CD4-positive, alpha-beta T cell treated with Interleukin-6 for 4 hours (primary cell): Measurements from ENCODE around the gene CRELD2.

Experiments used
- DNase-seq: peaks from one replicate; pipeline ENCODE4 v3.0.0-alpha.2; 2020; ENCODE audit warnings: mixed read lengths

CRELD2 gene

GRCh38 chr22:49917974-49918910, at the start of gene CRELD2, which contains the start of gene ALG12:
Gene CRELD2 (plus strand): TSS chr22:49918634. CDS start chr22:49918770, 136 bp downstream.
Gene ALG12 (minus strand): TSS chr22:49918438. CDS start chr22:49913765, 4,673 bp downstream.
- DNase-seq = peak; percentile 96

- DNase-seq = no peak
These were observed 49.2 kb upstream of the CRELD2 start for GRCh38 chr22:49869086-49869830.

- peak; percentile 31 for DNase-seq
These were observed 48.4 kb upstream of the CRELD2 start for GRCh38 chr22:49869845-49870712.

GRCh38 chr22:49871482-49871881, 47.0 kb upstream of the CRELD2 start:
- DNase-seq = no peak

- no peak for DNase-seq
These were observed 46.1 kb upstream of the CRELD2 start for GRCh38 chr22:49872347-49872746.

- no peak for DNase-seq
These were observed 45.0 kb upstream of the CRELD2 start for GRCh38 chr22:49873228-49873940.

- no peak for DNase-seq
These were observed 40.8 kb upstream of the CRELD2 start for GRCh38 chr22:49877642-49878041.

- DNase-seq = no peak
These were observed 40.2 kb upstream of the CRELD2 start for GRCh38 chr22:49878206-49878605.

GRCh38 chr22:49879871-49880270, 38.6 kb upstream of the CRELD2 start:
- DNase-seq = no peak

- DNase-seq = peak; percentile 15
These were observed 38.2 kb upstream of the CRELD2 start for GRCh38 chr22:49880281-49880680.

GRCh38 chr22:49881856-49882255, 36.6 kb upstream of the CRELD2 start:
- no peak for DNase-seq

- no peak for DNase-seq
These were observed 35.7 kb upstream of the CRELD2 start for GRCh38 chr22:49882519-49883293.

GRCh38 chr22:49883294-49883640, 35.2 kb upstream of the CRELD2 start:
- DNase-seq = no peak

GRCh38 chr22:49884075-49884474, 34.4 kb upstream of the CRELD2 start:
- DNase-seq = no peak

- DNase-seq = no peak
These were observed 33.8 kb upstream of the CRELD2 start for GRCh38 chr22:49884503-49885260.

- no peak for DNase-seq
These were observed 33.2 kb upstream of the CRELD2 start for GRCh38 chr22:49885281-49885680.

GRCh38 chr22:49885881-49886280, 32.6 kb upstream of the CRELD2 start:
- DNase-seq = no peak

- no peak for DNase-seq
These were observed 31.9 kb upstream of the CRELD2 start for GRCh38 chr22:49886346-49887063.

GRCh38 chr22:49887064-49887451, 31.4 kb upstream of the CRELD2 start:
- no peak for DNase-seq

- no peak for DNase-seq
These were observed 30.7 kb upstream of the CRELD2 start for GRCh38 chr22:49887702-49888101.
